OCI-LY1 (cell line): ENCODE results near the gene CAD.

Experiments used
- CTCF ChIP-seq: fragments of 200-600 bp; sonication (generic), shearing (Covaris generic); IDR thresholded peaks from 2 replicates; pipeline ENCODE4 v1.5.1; 2017; ENCODE audit warnings: mild to moderate bottlenecking, antibody characterized with exemption, low read length, moderate library complexity, mixed read lengths
- EZH2 ChIP-seq: fragments of 200-600 bp; sonication (generic), shearing (Covaris generic); IDR thresholded peaks from 2 replicates; pipeline ENCODE4 v1.8.0; 2017; ENCODE audit warnings: borderline replicate concordance, mixed run types, mild to moderate bottlenecking, antibody characterized with exemption, low read length, moderate library complexity, mixed read lengths

DNA sequence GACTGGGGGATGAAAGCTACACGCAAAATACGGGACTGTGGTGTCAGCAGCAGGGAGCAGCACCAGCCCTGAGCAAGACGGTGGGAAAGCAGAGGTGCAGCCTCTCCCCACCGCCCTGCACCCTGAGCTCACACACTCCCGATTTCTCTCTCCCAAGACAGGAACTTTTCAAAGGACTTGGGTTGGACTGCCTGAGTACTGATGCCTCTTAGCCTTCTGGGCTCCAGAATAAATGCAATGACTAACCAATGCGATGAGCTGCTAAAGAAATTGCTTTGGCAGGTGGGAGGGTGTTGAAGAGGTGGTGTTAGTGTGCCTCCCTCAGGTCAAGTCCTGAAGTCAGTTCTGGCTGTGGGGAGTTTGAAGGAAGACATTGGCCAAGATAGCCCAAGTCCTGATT lies 74.7 kb downstream of the CAD start:
- peak; percentile 55 for TF ChIP-seq CTCF
- TF ChIP-seq EZH2 = no peak
